GM12878 (cell line): ENCODE results near the gene CA11. TPM values are rescaled to one million over a fixed set of nuclear protein-coding genes. Genes with fewer than 3 reads are reported as not detected.

Experiments
- BACH1 ChIP-seq: fragments of 450-650 bp; IDR thresholded peaks from 2 replicates; pipeline ENCODE4 v1.6.1; 2017; ENCODE audit warnings: mild to moderate bottlenecking, borderline replicate concordance
- CBX5 ChIP-seq: sonication (generic); IDR thresholded peaks from 2 replicates; pipeline ENCODE4 v1.6.1; 2016; ENCODE audit warnings: low read depth, moderate library complexity, mild to moderate bottlenecking, inconsistent platforms
- CUX1 ChIP-seq: IDR thresholded peaks from 2 replicates; pipeline ENCODE4 v1.6.1; 2012; ENCODE audit warnings: improper control_type of control experiment, low read depth, low read length; ENCODE audit not compliant: insufficient replicate concordance
- LARP7 ChIP-seq: fragments of 450-650 bp; IDR thresholded peaks from 2 replicates; pipeline ENCODE4 v1.6.1; 2017; ENCODE audit warnings: mild to moderate bottlenecking
- POLR2AphosphoS2 ChIP-seq: IDR thresholded peaks from 2 replicates; pipeline ENCODE4 v1.6.1; 2011; ENCODE audit warnings: low read depth, mild to moderate bottlenecking, low read length, improper control_type of control experiment, moderate library complexity
- RELB ChIP-seq: fragments of 450-650 bp; IDR thresholded peaks from 2 replicates; pipeline ENCODE4 v1.6.1; 2017; ENCODE audit warnings: low read depth, mild to moderate bottlenecking, moderate library complexity
- YBX1 ChIP-seq: fragments of 450-650 bp; IDR thresholded peaks from 2 replicates; pipeline ENCODE4 v1.6.1; 2016; ENCODE audit warnings: antibody characterized with exemption
- ZNF217 ChIP-seq: fragments of 450-650 bp; IDR thresholded peaks from 2 replicates; pipeline ENCODE4 v1.6.1; 2017; ENCODE audit warnings: antibody characterized with exemption, mild to moderate bottlenecking
- polyA plus RNA-seq, 11 experiments: library from polyadenylated mRNA; depleted of rRNA in 4 of 11; unstranded in 6 of 11; stranded (reverse) in 5 of 11; fragments of >200 nt; fragmentation: Nextera tagmentation in 4 of 11; fragmentation: Illumina TruSeq in 1 of 11; extraction: Ambion mirVana in 4 of 11; extraction: Trizol in 1 of 11; gene quantifications; 1 replicate in 1 of 11; 2 replicates in 10 of 11; pipeline versions ENCODE4 v1.2.1 to v1.2.3, GENCODE V29; 2011 to 2016; ENCODE audit warnings: inconsistent platforms in 2 of 11, missing spikeins in 2 of 11, low read depth in 1 of 11
- total RNA-seq, 4 experiments: library from RNA; depleted of rRNA in 3 of 4; stranded (reverse); fragments of >200 nt in 3 of 4; fragmentation: Illumina TruSeq in 1 of 4; extraction: Trizol in 1 of 4; gene quantifications; 2 replicates each; pipeline versions ENCODE4 v1.2.1 to v1.2.3, GENCODE V29; 2013 to 2021
- TF ChIP-seq, protein P1 (sequence below): fragments of 450-650 bp; IDR thresholded peaks from 2 replicates; pipeline ENCODE4 v1.6.1; 2017; ENCODE audit warnings: mild to moderate bottlenecking, moderate library complexity
- TF ChIP-seq, protein P2 (sequence below): fragments of 450-650 bp; IDR thresholded peaks from 2 replicates; pipeline ENCODE4 v1.6.1; 2016; ENCODE audit warnings: mild to moderate bottlenecking
- TF ChIP-seq, protein P3 (sequence below): fragments of 450-650 bp; IDR thresholded peaks from 2 replicates; pipeline ENCODE4 v1.6.1; 2014; ENCODE audit warnings: mild to moderate bottlenecking
- TF ChIP-seq, protein P4 (sequence below): fragments of 450-650 bp; IDR thresholded peaks from 2 replicates; pipeline ENCODE4 v1.6.1; 2018; ENCODE audit warnings: borderline replicate concordance, mild to moderate bottlenecking; ENCODE audit not compliant: partially characterized antibody

Gene CA11
- total and polyA plus RNA-seq, 10 of the 15 experiments (the other 5 are each of a cell fraction or from before 2014, with no cell fraction given): 1.7 to 7.5 (median 2.4) TPM

- TF ChIP-seq, protein P1, sequence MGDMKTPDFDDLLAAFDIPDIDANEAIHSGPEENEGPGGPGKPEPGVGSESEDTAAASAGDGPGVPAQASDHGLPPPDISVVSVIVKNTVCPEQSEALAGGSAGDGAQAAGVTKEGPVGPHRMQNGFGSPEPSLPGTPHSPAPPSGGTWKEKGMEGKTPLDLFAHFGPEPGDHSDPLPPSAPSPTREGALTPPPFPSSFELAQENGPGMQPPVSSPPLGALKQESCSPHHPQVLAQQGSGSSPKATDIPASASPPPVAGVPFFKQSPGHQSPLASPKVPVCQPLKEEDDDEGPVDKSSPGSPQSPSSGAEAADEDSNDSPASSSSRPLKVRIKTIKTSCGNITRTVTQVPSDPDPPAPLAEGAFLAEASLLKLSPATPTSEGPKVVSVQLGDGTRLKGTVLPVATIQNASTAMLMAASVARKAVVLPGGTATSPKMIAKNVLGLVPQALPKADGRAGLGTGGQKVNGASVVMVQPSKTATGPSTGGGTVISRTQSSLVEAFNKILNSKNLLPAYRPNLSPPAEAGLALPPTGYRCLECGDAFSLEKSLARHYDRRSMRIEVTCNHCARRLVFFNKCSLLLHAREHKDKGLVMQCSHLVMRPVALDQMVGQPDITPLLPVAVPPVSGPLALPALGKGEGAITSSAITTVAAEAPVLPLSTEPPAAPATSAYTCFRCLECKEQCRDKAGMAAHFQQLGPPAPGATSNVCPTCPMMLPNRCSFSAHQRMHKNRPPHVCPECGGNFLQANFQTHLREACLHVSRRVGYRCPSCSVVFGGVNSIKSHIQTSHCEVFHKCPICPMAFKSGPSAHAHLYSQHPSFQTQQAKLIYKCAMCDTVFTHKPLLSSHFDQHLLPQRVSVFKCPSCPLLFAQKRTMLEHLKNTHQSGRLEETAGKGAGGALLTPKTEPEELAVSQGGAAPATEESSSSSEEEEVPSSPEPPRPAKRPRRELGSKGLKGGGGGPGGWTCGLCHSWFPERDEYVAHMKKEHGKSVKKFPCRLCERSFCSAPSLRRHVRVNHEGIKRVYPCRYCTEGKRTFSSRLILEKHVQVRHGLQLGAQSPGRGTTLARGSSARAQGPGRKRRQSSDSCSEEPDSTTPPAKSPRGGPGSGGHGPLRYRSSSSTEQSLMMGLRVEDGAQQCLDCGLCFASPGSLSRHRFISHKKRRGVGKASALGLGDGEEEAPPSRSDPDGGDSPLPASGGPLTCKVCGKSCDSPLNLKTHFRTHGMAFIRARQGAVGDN: no peak
- TF ChIP-seq, protein P2, sequence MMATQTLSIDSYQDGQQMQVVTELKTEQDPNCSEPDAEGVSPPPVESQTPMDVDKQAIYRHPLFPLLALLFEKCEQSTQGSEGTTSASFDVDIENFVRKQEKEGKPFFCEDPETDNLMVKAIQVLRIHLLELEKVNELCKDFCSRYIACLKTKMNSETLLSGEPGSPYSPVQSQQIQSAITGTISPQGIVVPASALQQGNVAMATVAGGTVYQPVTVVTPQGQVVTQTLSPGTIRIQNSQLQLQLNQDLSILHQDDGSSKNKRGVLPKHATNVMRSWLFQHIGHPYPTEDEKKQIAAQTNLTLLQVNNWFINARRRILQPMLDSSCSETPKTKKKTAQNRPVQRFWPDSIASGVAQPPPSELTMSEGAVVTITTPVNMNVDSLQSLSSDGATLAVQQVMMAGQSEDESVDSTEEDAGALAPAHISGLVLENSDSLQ: no peak
- no peak for TF ChIP-seq BACH1
- no peak for TF ChIP-seq LARP7
- TF ChIP-seq, protein P3, sequence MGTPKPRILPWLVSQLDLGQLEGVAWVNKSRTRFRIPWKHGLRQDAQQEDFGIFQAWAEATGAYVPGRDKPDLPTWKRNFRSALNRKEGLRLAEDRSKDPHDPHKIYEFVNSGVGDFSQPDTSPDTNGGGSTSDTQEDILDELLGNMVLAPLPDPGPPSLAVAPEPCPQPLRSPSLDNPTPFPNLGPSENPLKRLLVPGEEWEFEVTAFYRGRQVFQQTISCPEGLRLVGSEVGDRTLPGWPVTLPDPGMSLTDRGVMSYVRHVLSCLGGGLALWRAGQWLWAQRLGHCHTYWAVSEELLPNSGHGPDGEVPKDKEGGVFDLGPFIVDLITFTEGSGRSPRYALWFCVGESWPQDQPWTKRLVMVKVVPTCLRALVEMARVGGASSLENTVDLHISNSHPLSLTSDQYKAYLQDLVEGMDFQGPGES: no peak
- TF ChIP-seq, protein P4, sequence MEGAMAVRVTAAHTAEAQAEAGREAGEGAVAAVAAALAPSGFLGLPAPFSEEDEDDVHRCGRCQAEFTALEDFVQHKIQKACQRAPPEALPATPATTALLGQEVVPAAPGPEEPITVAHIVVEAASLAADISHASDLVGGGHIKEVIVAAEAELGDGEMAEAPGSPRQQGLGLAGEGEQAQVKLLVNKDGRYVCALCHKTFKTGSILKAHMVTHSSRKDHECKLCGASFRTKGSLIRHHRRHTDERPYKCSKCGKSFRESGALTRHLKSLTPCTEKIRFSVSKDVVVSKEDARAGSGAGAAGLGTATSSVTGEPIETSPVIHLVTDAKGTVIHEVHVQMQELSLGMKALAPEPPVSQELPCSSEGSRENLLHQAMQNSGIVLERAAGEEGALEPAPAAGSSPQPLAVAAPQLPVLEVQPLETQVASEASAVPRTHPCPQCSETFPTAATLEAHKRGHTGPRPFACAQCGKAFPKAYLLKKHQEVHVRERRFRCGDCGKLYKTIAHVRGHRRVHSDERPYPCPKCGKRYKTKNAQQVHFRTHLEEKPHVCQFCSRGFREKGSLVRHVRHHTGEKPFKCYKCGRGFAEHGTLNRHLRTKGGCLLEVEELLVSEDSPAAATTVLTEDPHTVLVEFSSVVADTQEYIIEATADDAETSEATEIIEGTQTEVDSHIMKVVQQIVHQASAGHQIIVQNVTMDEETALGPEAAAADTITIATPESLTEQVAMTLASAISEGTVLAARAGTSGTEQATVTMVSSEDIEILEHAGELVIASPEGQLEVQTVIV: no peak
- TF ChIP-seq RELB: peak; percentile 34; the same call in 1 of the 2 replicates
- TF ChIP-seq ZNF217: no peak
- 0 out of 2 replicates have a peak, but pooled peaks have one; percentile 12 for TF ChIP-seq YBX1
- TF ChIP-seq POLR2AphosphoS2: no peak
- TF ChIP-seq CUX1: no peak
- no peak for TF ChIP-seq CBX5
Observed at GRCh38 chr19:48635966-48636858, 9.8 kb downstream of the CA11 start (continued).
